Sigmoid colon (tissue), 4 donors: ENCODE data around the gene POGLUT2.

Experiments
- CTCF ChIP-seq, 4 experiments: fragments of 450-650 bp in 3 of 4; fragments of 200-600 bp in 1 of 4; IDR thresholded peaks; one replicate each; pipeline ENCODE4 v1.5.1; 2016 to 2019; ENCODE audit warnings: antibody characterized with exemption in 4 of 4, mild to moderate bottlenecking in 3 of 4, moderate library complexity in 2 of 4
- EP300 ChIP-seq, 4 donors: sonication (generic); formaldehyde crosslinking; IDR thresholded peaks; one replicate each; pipeline ENCODE4 v1.6.1; 2017; ENCODE audit warnings: antibody characterized with exemption in 4 of 4

DNA sequence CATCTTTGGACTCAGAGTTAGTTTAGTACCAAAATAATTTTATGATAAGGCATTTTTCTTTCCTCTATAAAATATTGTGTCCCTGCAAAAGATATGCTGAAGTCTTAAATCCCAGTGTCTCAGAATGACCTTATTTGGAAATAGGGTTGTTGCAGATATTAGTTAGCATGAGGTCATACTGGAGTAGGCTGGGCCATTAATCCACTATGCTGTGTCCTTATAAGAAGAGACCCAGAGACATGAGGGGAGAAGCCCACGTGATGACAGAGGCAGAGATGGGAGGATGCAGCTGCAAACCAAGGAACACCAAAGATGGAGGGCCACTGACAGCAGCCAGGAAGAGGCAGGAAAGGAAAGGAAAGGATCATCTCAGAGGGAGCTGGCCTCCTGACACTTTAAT, 6.4 kb downstream of the POGLUT2 start:
- no peak for TF ChIP-seq CTCF (IDR thresholded peaks at IDR 0.05)
- no peak for TF ChIP-seq EP300 (IDR thresholded peaks at IDR 0.05)
